Activated CD4-positive, CD25-positive, alpha-beta regulatory T cell (primary cell): Measurements from ENCODE around the gene MGLL.

Experiments
- DNase-seq, 4 experiments: peaks; one replicate each; lab custom pipeline; 2025; lab: John Stamatoyannopoulos, UW

MGLL gene

GRCh38 chr3:127754411-127755304 lies 67.7 kb downstream of the MGLL start:
- DNase-seq, result no peak

- no peak for DNase-seq
Measured at GRCh38 chr3:127753898-127754410, 68.4 kb downstream of the MGLL start.

- no peak for DNase-seq
Measured at GRCh38 chr3:127753338-127753737, 69.0 kb downstream of the MGLL start.

- DNase-seq, result no peak
Measured at GRCh38 chr3:127751782-127752181, 70.5 kb downstream of the MGLL start.

- no peak for DNase-seq
Measured at GRCh38 chr3:127751163-127751621, 71.1 kb downstream of the MGLL start.

- DNase-seq, result no peak
Measured at GRCh38 chr3:127750226-127751031, 71.9 kb downstream of the MGLL start.

GRCh38 chr3:127749787-127750225 lies 72.5 kb downstream of the MGLL start:
- no peak for DNase-seq

- DNase-seq, result no peak
Measured at GRCh38 chr3:127749361-127749760, 73.0 kb downstream of the MGLL start.

GRCh38 chr3:127748754-127749327 lies 73.5 kb downstream of the MGLL start:
- DNase-seq, result no peak

- no peak for DNase-seq
Measured at GRCh38 chr3:127747751-127748521, 74.4 kb downstream of the MGLL start.

GRCh38 chr3:127747066-127747465 lies 75.2 kb downstream of the MGLL start:
- no peak for DNase-seq

- no peak for DNase-seq
Measured at GRCh38 chr3:127746400-127747057, 75.8 kb downstream of the MGLL start.

GRCh38 chr3:127745656-127746399 lies 76.5 kb downstream of the MGLL start:
- DNase-seq, result no peak

- no peak for DNase-seq
Measured at GRCh38 chr3:127744875-127745274, 77.4 kb downstream of the MGLL start.

- no peak for DNase-seq
Measured at GRCh38 chr3:127744253-127744815, 78.0 kb downstream of the MGLL start.

GRCh38 chr3:127743351-127744252 lies 78.7 kb downstream of the MGLL start:
- no peak for DNase-seq

- DNase-seq, result no peak
Measured at GRCh38 chr3:127742580-127742979, 79.7 kb downstream of the MGLL start.

GRCh38 chr3:127741690-127742089 lies 80.6 kb downstream of the MGLL start:
- DNase-seq, result no peak

GRCh38 chr3:127741246-127741645 lies 81.1 kb downstream of the MGLL start:
- DNase-seq, result no peak
